Measurements from ENCODE around the gene NACAD.
"Not testable (repeated sequence)": the region's sequence is repeated elsewhere in the genome, so short reads cannot be mapped to it uniquely, and the experiment has no call there.

NACAD gene

GRCh38 chr7:45055016-45055415, 33.8 kb downstream of the NACAD start:
- no peak for DNase-seq (ENCODE audit: low spot score)

DNA sequence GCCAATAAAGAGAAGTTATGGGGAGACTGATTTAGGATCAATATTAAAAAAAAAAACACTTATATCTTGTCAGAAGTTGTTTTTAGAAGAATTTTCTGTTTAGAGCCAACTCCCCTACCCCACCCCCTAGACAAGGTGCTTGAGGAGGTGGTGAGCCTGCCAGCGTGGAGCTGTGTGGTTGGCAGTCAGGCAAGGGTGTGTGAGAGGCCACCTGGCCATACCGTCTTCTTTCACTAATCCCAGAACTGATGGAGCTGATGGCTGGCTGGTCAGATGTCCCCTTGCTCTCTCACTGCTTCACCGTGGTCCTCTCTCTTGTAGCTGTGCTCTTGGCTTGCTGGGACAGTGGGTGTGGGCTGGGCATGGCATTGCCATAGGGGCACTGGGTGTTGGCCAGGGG, 34.3 kb downstream of the NACAD start:
- no peak for DNase-seq (ENCODE audit: low spot score)

DNA sequence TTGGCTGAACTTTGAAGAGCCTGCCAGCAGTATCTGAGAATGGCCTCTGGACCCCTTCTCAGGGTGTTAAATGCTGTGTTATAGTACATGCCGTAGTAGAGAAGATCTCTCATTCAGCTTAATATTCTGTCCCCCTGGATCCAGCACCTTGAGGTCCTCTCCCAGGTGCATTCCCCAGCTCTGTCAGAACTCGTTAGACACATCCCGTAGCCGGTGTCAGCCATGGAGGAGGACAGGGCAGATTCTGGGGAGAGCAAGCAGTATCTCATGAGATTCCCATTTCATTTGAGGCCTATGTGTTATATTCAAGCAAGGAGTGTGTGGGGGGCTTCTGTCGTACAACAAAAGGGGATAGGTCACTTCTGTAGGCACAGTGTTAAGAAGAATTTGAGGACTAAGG, 34.8 kb downstream of the NACAD start:
- no peak for DNase-seq (ENCODE audit: low spot score)

DNA sequence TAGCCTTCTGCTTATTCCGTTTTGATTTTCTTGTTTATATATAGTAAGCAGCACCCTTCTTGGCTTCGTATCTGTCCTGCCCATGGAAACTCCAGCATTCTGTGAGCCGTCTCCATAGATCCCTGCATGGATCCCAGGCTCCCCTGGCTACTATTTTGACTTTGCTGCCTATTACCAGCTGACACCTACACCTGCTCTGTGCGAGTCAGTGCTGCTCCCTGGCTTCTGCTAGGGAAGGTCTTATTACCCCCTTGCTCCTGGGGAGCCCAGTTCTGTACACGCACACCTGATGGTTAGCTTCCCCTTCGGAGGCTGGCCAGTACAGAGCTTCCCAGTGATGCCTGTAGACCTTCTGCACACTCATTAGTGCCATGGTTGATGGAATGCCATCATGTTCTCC, 35.4 kb downstream of the NACAD start:
- DNase-seq (ENCODE audit: low spot score) = no peak

- no peak for DNase-seq (ENCODE audit: low spot score)
Measured at GRCh38 chr7:45052011-45052410, 36.8 kb downstream of the NACAD start.

GRCh38 chr7:45050198-45050597, 38.6 kb downstream of the NACAD start:
- no peak for DNase-seq (ENCODE audit: low spot score)

GRCh38 chr7:45048748-45049147, 40.0 kb downstream of the NACAD start:
- DNase-seq (ENCODE audit: low spot score) = no peak

DNA sequence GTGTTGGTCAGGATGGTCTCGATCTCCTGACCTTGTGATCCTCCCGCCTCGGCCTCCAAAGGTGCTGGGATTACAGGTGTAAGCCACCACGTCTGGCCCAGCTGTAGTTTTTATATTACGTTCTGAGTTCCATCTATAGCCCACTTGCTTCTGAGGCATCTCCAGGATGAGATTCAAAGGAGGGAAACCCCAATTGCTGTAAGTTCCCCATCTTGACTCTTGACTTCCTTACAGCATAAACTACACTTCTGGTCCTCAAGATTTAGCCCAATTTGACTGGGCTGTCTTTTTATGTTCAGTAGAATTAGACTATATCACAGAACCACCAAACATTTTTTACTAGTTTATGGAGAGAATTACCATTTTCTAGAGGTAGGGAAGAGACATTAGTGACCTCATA, 44.4 kb downstream of the NACAD start:
- DNase-seq (ENCODE audit: low spot score) = no peak

- no peak for DNase-seq (ENCODE audit: low spot score)
Measured at GRCh38 chr7:45039106-45039505, 49.7 kb downstream of the NACAD start.

- no peak for DNase-seq (ENCODE audit: low spot score)
Measured at GRCh38 chr7:45037876-45038275, 50.9 kb downstream of the NACAD start.

GRCh38 chr7:45036796-45037195, 52.0 kb downstream of the NACAD start:
- no peak for DNase-seq (ENCODE audit: low spot score)

GRCh38 chr7:45036317-45036716, 52.5 kb downstream of the NACAD start:
- no peak for DNase-seq (ENCODE audit: low spot score)

GRCh38 chr7:45035893-45036292, 52.9 kb downstream of the NACAD start:
- DNase-seq (ENCODE audit: low spot score) = no peak

- no peak for DNase-seq (ENCODE audit: low spot score)
Measured at GRCh38 chr7:45035371-45035770, 53.4 kb downstream of the NACAD start.

DNA sequence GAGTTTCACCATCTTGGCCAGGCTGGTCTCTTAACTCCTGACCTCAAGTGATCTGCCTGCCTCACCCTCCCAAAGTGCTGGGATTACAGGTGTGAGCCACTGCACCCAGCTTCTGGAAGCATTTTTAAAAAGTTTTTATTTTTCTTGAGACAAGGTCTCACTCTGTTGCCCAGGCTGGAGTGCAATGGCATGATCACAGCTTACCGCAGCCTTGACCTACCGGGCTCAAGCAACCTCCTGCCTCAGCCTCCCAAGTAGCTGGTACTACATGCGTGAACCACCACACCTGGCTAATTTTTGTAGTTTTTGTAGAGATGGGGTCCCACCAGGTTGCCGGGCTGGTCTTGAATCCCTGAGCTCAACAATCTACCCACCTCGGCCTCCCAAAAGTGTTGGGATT, 54.1 kb downstream of the NACAD start:
- not testable (repeated sequence) for DNase-seq (ENCODE audit: low spot score)

DNA sequence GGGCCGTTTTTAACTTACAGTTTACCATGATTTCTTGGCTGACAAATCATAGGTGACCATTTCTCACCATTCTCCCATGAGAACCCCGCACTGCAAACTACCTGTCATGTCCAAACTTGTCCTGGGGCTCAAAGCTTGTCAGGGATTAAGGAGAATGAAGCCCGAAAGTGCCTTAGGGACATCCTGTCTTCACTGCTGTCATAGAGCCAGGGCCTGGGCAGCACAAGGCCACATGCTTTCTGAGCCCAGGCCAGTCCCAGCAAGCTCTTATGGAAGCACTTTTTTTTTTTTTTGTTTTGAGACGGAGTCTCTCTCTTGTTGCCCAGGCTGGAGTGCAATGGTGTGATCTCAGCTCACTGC, 54.9 kb downstream of the NACAD start:
- DNase-seq (ENCODE audit: low spot score) = peak; percentile 42

GRCh38 chr7:45033261-45033930, 55.4 kb downstream of the NACAD start:
- DNase-seq (ENCODE audit: low spot score) = peak; percentile 50

DNA sequence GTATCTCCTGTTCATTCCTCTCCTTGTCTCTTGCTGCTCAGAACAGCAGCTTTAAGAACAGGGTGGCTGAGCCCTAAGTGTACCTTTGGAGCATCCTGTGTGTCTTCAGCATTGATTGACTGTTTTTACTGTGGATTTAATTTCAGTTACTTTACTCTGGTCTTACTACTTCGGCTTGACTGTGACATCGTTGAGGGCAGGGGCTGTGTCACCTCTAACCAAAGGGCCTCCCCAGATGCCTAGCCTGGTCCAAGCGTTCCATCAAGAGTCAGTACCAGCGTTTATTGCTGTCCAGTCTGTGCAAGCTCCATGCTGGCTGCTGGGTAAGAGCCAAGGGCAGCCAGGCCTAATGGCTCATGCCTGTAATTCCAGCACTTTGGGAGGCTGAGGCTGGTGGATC, 56.3 kb downstream of the NACAD start:
- DNase-seq (ENCODE audit: low spot score) = no peak

GRCh38 chr7:45031829-45032228, 56.9 kb downstream of the NACAD start:
- no peak for DNase-seq (ENCODE audit: low spot score)

Data from AG20443 (cell line).